Central memory CD8-positive, alpha-beta T cell (primary cell): ENCODE results near the gene MROH2A.

ENCODE experiments used
- ATAC-seq: fragments of 150-1000 bp; cut with Tn5 transposase; replicated peaks from 2 replicates; pipeline ENCODE4 v1.10.0; 2022; ENCODE audit warnings: mild to moderate bottlenecking, moderate FRiP score, moderate number of reproducible peaks; ENCODE audit not compliant: poor library complexity, severe bottlenecking; ENCODE audit errors: extremely low read depth
- DNase-seq, 2 donors: peaks; one replicate each; pipeline ENCODE4 v3.0.0; 2021; ENCODE audit warnings: low spot score in 2 of 2
- H3K27ac Mint-ChIP-seq: one replicate; pipeline ENCODE4 v1.8.0; 2022; ENCODE audit warnings: low read depth, mild to moderate bottlenecking, moderate library complexity, mixed read lengths
- H3K27me3 Mint-ChIP-seq: one replicate; pipeline ENCODE4 v1.8.0; 2022; ENCODE audit warnings: mixed read lengths
- H3K36me3 Mint-ChIP-seq: one replicate; pipeline ENCODE4 v1.8.0; 2022; ENCODE audit warnings: mild to moderate bottlenecking, moderate library complexity, mixed read lengths; ENCODE audit not compliant: insufficient read depth
- H3K4me1 Mint-ChIP-seq: one replicate; pipeline ENCODE4 v1.8.0; 2022; ENCODE audit warnings: mixed read lengths
- H3K4me3 Mint-ChIP-seq: one replicate; pipeline ENCODE4 v1.8.0; 2022; ENCODE audit warnings: mild to moderate bottlenecking, moderate library complexity, mixed read lengths
- H3K9me3 Mint-ChIP-seq: one replicate; pipeline ENCODE4 v1.8.0; 2022; ENCODE audit warnings: mixed read lengths

The MROH2A gene

GRCh38 chr2:233754872-233755611, 23.1 kb upstream of the MROH2A start:
- H3K27me3 Mint-ChIP-seq: peaks cover 49% of the 10 kb centered on the region
- H3K4me1 Mint-ChIP-seq: no peaks in the 10 kb centered on the region
- peaks cover 1% of the 10 kb centered on the region for H3K36me3 Mint-ChIP-seq
- H3K9me3 Mint-ChIP-seq: no peaks in the 10 kb centered on the region
- no peak overlapping the region for H3K27ac Mint-ChIP-seq
- ATAC-seq: no peak
- DNase-seq: no peak
- H3K4me3 Mint-ChIP-seq: no peak overlapping the region

DNA sequence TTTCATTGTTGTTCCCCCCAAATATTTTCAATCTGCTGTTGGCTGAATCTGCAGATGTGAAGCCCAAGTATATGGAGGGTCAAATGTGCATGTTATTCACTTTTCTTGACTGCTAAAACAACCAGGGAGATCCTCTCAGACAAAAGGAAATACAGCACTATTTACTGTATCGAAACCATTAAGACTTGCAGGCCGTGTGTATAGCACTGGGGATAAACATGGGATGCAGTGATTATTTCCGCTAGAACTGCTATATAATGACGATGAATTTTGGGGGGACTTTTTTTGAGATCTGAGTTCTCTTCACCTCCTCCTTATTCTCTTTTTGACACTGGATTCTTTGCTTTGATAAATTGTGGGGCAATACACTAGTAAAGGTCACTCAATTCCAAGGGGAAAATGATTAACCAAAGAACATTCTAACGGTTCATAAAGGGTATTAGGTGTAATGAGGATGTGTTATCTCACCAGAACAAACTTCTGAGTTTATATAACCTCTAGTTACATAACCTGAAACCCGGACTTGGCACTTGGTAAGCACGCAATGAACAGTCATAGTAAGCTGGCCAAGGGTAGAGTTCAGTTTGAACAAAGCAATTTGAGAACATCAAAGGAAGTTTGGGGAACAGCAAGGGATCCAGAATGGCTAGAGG, 21.6 kb upstream of the MROH2A start:
- Mint-ChIP-seq H3K4me1 (no peaks in the 10 kb centered on the region), H3K9me3 (no peaks in the 10 kb centered on the region), H3K36me3 (peaks cover 1% of the 10 kb centered on the region), H3K4me3 (no peak overlapping the region), H3K27ac (no peak overlapping the region), H3K27me3 (peaks cover 43% of the 10 kb centered on the region)
- ATAC-seq (no peak), DNase-seq (no peak)

GRCh38 chr2:233758141-233758540, 20.0 kb upstream of the MROH2A start:
- H3K4me1 Mint-ChIP-seq: no peaks in the 10 kb centered on the region
- DNase-seq (no peak), ATAC-seq (no peak)
- peaks cover 1% of the 10 kb centered on the region for H3K36me3 Mint-ChIP-seq
- peaks cover 32% of the 10 kb centered on the region for H3K27me3 Mint-ChIP-seq
- no peak overlapping the region for H3K27ac Mint-ChIP-seq
- H3K4me3 Mint-ChIP-seq: no peak overlapping the region
- no peaks in the 10 kb centered on the region for H3K9me3 Mint-ChIP-seq

GRCh38 chr2:233758849-233759248, 19.3 kb upstream of the MROH2A start:
- Mint-ChIP-seq H3K4me3 (no peak overlapping the region), H3K36me3 (peaks cover 1% of the 10 kb centered on the region), H3K9me3 (no peaks in the 10 kb centered on the region), H3K27me3 (peaks cover 32% of the 10 kb centered on the region), H3K4me1 (no peaks in the 10 kb centered on the region), H3K27ac (no peak overlapping the region)
- no peak for DNase-seq
- ATAC-seq: no peak

DNA sequence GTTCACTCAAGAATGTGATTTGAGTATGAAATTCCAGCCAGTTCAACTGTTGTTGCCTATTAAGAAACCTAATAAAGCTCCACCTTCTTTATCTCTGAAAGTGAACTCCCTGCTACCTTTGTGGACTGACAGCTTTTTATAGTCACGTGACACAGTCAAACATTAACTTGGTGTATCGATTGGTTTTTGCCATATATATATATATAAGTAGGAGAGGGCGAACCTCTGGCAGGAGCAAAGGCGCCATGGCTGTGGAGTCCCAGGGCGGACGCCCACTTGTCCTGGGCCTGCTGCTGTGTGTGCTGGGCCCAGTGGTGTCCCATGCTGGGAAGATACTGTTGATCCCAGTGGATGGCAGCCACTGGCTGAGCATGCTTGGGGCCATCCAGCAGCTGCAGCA, 18.1 kb upstream of the MROH2A start, which contains the start of gene UGT1A1:
Gene UGT1A1, plus strand, starts transcription at position 228 of the 400 bp plus-strand sequence. Its CDS starts 18 bp downstream, at position 246.
- Mint-ChIP-seq H3K36me3 (peaks cover 1% of the 10 kb centered on the region), H3K27me3 (peaks cover 38% of the 10 kb centered on the region), H3K4me1 (no peaks in the 10 kb centered on the region), H3K4me3 (no peak within 1 kb of the TSS), H3K27ac (no peak within 1 kb of the TSS), H3K9me3 (no peaks in the 10 kb centered on the region)
- ATAC-seq (no peak), DNase-seq (no peak)

GRCh38 chr2:233761040-233761769, 16.9 kb upstream of the MROH2A start:
- ATAC-seq (no peak), DNase-seq (no peak)
- Mint-ChIP-seq H3K4me1 (no peaks in the 10 kb centered on the region), H3K36me3 (peaks cover 1% of the 10 kb centered on the region), H3K27ac (no peak overlapping the region), H3K9me3 (no peaks in the 10 kb centered on the region), H3K4me3 (no peak overlapping the region), H3K27me3 (peaks cover 44% of the 10 kb centered on the region)

DNA sequence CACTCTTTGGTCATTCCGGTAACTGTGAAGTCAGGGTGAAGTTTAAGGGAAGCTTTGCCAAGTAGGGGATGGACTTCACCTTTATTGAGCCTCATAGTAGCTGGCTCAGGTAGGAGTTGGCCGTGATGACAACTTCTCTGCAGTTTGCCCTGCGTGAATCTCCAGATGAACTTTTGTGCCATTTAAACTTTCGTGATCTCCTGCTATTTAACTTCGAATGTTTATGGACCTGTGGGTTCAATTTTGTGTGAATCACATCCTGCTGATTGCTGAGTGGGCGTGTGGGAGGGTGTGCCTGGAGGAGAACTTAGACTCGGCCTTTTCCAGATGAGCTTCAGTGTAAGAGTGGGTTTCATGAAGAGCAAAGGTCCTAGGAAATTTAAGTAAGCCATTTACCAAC, 13.9 kb upstream of the MROH2A start:
- Mint-ChIP-seq H3K27me3 (peaks cover 52% of the 10 kb centered on the region), H3K9me3 (no peaks in the 10 kb centered on the region), H3K4me1 (no peaks in the 10 kb centered on the region), H3K36me3 (no peaks in the 10 kb centered on the region), H3K4me3 (no peak overlapping the region), H3K27ac (no peak overlapping the region)
- ATAC-seq: no peak
- DNase-seq: no peak

DNA sequence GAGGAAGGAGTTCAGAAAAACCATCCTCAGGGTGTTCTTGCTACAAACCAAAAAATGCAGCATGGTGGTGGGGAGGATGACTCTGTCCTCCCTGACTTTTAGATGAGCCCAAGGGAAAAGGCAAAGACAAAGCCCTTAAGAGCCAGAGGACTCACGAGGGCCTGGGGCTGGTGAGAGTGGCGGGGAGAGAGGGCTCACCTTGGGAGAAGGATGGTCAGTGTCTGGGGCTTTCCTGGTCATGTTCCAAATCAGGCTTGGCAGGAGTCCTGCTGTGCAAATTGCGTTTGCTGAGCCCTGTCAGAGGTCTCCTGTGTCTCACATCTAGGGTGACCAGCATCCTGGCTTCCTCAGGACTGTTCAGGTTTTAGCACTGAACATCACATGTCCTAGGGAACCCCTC, 13.4 kb upstream of the MROH2A start:
- ATAC-seq (no peak), DNase-seq (no peak)
- Mint-ChIP-seq H3K9me3 (no peaks in the 10 kb centered on the region), H3K36me3 (no peaks in the 10 kb centered on the region), H3K27me3 (peaks cover 57% of the 10 kb centered on the region), H3K27ac (no peak overlapping the region), H3K4me1 (no peaks in the 10 kb centered on the region), H3K4me3 (no peak overlapping the region)

GRCh38 chr2:233766416-233766815, 11.7 kb upstream of the MROH2A start:
- DNase-seq (no peak), ATAC-seq (no peak)
- H3K27ac Mint-ChIP-seq: no peak overlapping the region
- no peak overlapping the region for H3K4me3 Mint-ChIP-seq
- no peaks in the 10 kb centered on the region for H3K9me3 Mint-ChIP-seq
- no peaks in the 10 kb centered on the region for H3K36me3 Mint-ChIP-seq
- H3K27me3 Mint-ChIP-seq: peaks cover 73% of the 10 kb centered on the region
- H3K4me1 Mint-ChIP-seq: no peaks in the 10 kb centered on the region

GRCh38 chr2:233768076-233768475, 10.1 kb upstream of the MROH2A start:
- Mint-ChIP-seq H3K36me3 (no peaks in the 10 kb centered on the region), H3K4me1 (no peaks in the 10 kb centered on the region), H3K27ac (no peak overlapping the region), H3K9me3 (no peaks in the 10 kb centered on the region), H3K27me3 (peaks cover 73% of the 10 kb centered on the region), H3K4me3 (no peak overlapping the region)
- DNase-seq (no peak), ATAC-seq (no peak)

DNA sequence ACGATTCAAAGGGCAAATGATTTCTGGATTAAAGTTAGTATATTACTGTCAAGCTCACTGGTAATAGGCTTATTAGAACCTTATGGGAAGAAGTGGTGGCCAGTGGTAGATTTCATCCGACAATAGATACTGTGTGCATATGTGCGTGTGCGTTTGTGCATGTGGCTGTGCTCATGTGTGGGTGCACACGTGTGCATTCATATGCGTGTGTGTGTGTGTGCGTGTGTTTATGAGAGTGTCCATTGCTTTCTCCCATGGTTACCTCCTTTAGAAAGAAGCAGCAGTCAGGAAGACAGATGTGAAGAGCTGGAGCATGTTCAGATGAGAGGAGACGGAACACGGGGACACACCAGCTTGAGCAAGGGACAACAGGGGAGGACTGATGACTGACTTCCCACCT, 8.9 kb upstream of the MROH2A start:
- Mint-ChIP-seq H3K27ac (no peak overlapping the region), H3K27me3 (peaks cover 65% of the 10 kb centered on the region), H3K9me3 (no peaks in the 10 kb centered on the region), H3K36me3 (no peaks in the 10 kb centered on the region), H3K4me1 (no peaks in the 10 kb centered on the region), H3K4me3 (no peak overlapping the region)
- no peak for DNase-seq
- ATAC-seq: no peak

DNA sequence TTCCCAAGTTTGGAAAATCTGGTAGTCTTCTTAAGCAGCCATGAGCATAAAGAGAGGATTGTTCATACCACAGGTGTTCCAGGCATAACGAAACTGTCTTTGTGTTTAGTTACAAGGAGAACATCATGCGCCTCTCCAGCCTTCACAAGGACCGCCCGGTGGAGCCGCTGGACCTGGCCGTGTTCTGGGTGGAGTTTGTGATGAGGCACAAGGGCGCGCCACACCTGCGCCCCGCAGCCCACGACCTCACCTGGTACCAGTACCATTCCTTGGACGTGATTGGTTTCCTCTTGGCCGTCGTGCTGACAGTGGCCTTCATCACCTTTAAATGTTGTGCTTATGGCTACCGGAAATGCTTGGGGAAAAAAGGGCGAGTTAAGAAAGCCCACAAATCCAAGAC, 6.0 kb upstream of the MROH2A start:
- Mint-ChIP-seq H3K27ac (no peak overlapping the region), H3K27me3 (peaks cover 71% of the 10 kb centered on the region), H3K4me3 (no peak overlapping the region), H3K9me3 (peaks cover 4% of the 10 kb centered on the region), H3K36me3 (no peaks in the 10 kb centered on the region), H3K4me1 (no peaks in the 10 kb centered on the region)
- ATAC-seq (no peak), DNase-seq (no peak)

DNA sequence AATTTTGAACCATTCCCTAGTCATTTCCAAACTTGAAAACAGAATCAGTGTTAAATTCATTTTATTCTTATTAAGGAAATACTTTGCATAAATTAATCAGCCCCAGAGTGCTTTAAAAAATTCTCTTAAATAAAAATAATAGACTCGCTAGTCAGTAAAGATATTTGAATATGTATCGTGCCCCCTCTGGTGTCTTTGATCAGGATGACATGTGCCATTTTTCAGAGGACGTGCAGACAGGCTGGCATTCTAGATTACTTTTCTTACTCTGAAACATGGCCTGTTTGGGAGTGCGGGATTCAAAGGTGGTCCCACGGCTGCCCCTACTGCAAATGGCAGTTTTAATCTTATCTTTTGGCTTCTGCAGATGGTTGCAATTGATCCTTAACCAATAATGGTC, 5.5 kb upstream of the MROH2A start:
- DNase-seq (no peak), ATAC-seq (no peak)
- Mint-ChIP-seq H3K36me3 (no peaks in the 10 kb centered on the region), H3K27me3 (peaks cover 71% of the 10 kb centered on the region), H3K4me3 (no peak overlapping the region), H3K4me1 (no peaks in the 10 kb centered on the region), H3K9me3 (peaks cover 4% of the 10 kb centered on the region), H3K27ac (no peak overlapping the region)
